ENCODE measurements around the gene DCXR.

The DCXR gene

DNA sequence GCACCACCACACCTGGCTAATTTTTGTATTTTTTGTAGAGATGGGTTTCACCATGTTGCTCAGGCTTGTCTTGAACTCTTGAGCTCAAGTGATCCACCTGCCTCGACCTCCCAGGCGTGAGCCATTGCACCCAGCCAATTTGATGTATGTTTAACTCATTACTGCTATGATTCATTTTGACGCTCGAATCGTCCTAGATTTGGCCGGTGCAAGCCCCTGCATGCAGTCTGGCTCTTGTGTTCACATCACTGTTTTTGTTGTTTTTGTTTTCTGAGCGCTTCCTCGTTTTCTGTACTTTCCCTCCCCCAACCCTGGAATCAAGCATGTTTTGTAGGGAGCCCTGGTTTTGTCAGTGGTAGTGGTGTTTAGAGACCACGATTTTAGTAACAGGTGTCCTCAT is 35.9 kb upstream of the DCXR start:
- no peak overlapping the region for H3K4me3 ChIP-seq (ENCODE audit: low read depth, low read length)

DNA sequence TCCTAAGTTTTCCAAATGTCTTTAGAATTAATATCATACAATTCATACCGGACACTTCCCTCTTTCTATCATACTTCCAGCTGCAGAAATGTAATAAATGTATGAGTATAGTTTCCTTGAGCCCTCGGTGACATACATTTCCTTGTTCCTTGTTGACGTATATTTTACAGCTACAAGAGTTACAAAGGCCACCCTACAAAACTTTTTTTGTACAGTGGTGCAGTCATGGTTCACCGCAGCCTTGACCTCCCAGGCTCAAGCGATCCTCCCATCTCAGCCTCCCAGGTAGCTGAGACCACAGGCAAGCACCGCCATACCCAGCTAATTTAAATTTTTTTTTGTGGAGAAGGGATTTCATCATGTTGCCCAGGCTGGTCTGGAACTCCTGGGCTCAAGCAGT is 35.3 kb upstream of the DCXR start:
- H3K4me3 ChIP-seq (ENCODE audit: low read depth, low read length) = no peak overlapping the region

DNA sequence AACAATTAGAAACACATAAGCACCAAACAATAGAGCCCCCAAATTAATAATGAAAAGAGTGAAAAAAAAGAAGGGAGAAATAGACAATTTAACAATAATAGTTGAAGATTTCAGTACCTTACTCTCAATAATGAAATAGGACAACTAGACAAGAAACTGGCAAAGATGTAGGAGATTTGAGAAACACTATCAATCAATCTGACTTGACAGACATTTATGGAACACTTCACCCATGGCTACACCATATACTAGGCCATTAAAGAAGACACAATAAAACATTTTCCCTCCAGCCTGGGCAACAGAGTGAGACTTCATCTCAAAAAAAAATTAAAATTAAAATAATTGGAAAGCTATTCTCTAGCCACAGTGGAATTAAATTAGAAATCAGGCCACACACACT is 33.1 kb upstream of the DCXR start:
- no peak overlapping the region for H3K4me3 ChIP-seq (ENCODE audit: low read depth, low read length)

DNA sequence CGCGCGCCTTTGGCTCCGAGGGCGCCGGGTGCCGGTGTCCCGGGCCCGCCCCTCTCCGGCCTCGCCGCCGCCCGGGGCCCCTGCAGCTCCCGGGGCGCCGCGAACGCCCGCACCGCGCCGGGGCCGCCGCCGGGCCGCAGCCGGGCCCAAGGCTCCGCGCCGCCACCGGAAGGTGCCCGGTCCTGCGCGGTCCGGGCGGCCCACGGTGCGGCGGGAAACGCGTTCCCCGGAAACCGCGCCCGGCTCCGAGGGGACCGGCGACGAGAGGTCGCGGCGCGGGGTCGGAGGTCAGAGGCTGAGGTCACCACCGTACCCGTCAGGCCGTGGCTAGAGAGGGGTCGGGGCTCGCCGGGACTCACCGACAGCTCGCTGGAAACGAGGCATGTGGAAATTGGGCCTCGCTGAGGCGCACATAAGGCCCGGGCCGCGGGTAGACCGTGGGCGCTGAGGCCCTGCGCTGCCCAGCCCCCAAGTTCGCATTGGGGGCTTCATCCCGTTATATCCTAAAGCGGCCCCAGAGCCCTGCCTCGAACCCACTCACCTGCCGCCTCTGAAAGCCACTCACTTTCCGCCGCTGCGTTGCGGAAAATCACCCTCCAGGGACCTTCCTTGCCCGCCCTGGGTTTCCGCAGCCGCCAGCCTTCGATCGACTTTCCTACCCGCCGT is 28.3 kb upstream of the DCXR start, which contains the start of gene DUS1L:
TSS of gene DUS1L (minus strand) at position 167 of the 666 bp plus-strand sequence. CDS start 745 bp downstream, outside the sequence.
- peak within 1 kb of the TSS; percentile 72 for H3K4me3 ChIP-seq (ENCODE audit: low read depth, low read length)

DNA sequence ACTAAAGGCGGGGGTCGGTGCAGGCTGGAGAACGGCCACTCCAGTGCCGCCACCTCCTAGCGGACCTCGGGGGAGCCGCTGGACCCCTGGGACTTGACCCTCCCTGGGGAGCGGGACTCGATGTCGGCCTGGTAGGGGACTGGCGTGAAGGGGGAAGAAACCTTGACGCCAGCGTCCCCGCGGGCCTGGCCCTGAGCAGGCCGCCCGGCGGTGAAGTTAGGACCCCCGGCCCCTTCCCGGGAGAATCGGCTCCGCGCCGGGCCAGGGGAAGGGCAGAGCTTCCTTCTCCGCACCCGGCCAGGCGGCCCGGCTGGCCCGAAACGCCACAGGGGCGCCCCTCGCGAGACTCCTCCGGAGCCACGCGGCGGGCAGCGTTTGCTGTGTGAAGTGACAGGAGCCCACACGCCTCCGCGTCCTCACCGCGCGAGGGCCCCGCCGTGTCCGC is 27.7 kb upstream of the DCXR start:
- peak overlapping the region; percentile 72 for H3K4me3 ChIP-seq (ENCODE audit: low read depth, low read length)

DNA sequence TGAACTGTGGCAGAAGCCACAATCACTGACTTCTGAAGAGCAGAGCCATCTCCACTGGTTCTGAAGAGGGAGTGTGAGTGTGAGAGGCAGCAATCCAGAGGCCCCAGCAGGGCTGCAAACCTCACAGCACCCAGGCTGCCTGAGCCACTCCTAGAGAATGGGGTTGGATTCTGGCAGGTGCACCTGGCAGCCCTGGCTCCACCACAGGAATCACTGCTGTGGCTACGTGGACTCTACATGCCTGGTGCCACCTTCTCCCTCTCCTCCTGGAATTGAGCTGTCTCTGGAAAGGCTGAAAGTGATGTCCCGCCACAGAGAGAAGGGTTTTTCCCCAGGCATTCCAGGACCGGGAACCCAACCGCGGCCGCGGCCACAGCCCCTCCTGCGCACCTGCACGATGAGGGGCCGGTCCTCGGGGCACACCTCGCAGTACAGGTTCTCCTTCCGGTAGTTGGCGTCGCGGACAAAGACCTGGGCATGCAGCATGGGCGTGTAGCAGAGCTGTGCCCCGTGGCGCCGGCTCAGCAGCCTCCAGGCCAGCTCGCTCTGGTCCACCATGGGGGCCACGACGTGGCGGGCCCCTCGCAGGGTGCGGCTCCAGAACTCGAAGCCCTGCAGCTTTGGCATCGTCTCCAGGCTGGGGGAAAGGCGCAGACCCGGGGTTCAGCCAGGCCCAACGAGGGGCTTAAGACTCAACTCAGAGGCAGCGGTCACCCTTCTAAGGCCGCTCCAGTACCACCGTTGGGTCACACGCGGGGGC is 27.1 kb upstream of the DCXR start:
- H3K4me3 ChIP-seq (ENCODE audit: low read depth, low read length) = peak overlapping the region; percentile 72

DNA sequence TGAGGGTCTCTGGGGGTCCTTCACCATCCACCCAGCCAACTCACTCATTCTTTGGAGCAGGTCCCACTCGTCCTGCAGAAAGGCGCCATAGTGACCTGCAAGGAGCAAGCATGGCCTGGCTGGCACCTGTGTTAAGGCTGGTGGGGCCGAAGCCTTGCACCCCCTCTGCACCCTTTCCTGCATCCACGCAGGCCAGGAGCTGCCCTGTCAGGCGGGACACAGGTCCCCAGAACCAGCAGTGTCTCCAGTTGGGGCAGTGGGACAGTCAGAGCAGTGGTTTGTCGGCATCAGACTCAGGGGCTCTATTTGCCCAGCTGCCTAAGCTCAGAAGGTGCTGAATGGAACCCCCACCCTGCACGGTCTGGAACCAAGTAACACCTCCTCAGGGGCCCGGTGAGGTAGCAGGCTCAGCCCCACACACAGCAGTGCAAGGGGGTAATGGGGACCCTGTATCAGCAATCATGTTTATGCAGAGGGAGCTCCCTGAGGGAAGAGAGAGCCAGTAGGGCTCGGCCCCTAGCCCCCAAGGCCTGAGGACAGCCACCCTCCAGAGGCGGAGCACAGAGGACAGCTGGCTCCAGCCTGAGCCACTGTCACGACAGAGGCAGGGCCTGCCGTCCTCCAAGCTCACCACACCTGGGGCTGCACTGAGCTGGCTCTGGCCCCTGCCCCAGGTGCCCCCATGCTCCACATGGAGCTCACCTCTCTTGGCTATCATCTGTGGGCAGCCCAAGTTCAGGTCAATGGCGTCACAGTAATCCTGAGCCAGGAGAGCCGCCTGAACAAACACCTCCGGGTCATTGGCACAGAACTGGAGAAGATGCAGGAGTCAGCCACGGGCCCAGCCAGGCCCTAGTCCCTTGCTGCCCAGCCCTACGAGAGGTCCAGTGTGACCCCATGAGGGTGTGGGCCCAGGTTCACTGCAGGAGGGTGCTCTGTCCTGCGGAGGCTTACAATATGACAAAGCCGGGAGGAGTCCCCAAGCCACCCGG is 26.2 kb upstream of the DCXR start:
- no peak overlapping the region for H3K4me3 ChIP-seq (ENCODE audit: low read depth, low read length)

DNA sequence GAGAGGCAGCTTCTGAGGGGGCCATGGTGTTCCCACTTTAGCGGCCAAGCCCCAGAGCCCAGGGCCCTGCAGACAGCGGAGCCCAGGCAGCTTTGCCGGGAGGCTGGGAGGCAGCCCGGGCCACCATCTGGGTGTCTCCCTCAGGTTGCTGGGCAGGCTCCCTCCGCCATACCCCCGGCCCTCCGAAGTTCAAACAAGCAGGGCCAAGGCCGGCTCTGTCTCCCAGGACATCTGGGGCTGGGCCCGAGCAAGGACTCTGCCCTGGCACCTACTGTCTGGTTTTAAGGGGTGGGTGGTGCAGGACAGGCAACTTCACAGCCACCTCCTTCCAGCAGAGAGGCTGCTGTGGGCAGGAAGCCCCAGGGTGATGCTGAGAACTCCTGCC is 25.5 kb upstream of the DCXR start:
- no peak overlapping the region for H3K4me3 ChIP-seq (ENCODE audit: low read depth, low read length)

DNA sequence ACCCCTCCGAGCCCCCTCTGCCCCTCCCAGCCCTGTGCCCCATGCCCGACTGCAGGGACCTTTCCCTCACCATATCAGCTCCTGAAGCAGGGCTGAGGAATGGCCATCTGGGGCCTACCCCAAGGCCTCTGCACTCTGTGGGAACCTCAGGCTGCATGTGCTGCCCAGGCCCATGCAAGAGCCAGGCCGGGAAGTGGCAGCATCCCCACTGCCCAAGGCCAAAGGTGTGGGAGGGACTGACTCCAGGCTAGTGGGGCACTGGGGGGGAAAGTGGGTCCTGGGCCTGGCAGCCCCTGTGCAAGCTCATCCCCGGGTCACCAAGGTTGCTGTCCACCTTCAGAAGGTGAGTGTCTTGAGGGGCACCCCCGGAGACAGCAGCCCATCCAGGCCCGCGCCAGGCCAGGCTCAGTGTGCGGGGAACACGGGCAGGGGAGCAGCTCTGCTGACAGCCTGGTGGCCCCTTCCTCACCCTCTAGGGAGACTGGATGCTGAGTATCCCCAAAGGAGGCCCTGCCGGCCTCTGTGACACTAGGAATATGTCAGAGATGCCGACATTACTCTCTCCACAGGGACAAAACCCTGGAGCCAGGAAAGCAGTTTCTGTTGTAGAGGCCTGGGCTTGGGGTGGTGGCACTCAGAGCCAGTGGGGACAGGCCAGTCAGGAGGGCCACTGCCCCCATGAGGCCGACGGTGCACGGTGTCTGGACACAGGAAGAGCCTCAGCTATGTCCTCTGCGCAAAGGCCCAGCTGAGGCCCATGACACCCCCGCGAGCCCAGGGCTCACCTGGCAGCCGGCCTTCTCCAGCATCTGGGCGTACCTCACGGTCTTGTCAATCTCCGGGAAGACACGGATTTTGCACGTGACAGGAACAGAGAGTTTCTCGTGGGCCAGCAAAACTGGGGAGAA is 24.8 kb upstream of the DCXR start:
- no peak overlapping the region for H3K4me3 ChIP-seq (ENCODE audit: low read depth, low read length)

DNA sequence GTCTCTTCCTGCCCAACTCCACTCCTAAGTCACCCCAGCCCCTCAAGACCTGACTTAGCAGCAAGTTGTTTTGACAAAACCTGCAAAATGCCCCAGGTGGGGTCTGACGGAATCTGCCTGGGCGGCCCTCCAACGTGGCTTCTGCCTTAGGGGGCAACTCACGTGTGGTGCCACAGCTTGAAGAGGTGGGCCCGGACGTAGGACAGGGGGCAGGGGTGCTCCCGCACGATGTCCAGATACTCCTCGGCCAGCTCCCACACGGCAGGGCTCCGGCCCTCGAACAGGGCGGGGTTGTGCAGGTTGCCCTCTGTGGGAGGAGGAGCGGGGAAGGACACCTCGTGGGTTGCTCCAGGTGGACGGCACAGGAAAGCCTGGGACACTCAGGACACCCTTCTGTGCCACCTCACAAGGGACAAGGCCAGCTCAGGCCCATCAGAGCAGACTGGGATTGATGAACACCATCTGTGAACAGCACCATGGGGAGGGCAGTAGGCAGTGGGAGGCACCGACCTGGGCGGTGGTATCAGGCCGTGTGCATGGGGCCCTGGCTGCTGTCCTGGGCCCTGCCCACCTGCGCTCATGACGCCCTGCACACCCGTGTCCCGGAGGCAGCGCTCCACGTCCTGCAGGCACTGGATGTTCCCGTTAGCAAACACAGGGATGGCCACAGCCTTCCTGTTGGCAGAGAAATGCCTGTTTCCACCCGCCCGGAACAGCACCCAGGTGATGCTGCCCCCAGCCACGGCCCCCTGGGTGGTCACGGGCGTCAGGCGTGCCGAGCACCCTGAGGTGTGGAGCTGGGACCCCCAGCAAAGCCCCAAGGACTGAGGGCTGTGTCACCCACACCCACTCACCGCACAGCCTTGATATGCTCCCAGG is 23.8 kb upstream of the DCXR start:
- H3K4me3 ChIP-seq (ENCODE audit: low read depth, low read length) = no peak overlapping the region

DNA sequence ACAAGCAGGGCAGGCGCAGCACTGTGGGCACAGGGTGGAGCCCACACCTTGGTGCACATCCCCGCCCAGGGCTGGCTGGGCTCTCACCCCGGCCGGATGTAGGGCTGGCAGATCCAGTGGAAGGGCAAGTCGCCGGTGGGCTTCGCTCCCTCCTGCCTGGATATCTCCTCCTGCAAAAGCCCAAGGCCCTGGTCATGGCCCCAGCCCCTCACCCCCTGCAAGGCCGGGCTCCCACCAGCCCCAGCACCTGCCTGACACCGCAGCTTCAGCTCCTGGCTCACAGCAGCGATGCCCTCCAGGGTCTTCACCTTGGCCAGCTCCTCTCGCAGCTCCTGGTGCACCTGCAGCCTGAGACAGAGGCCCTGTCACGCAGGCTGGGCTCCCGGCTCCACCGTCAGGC is 23.1 kb upstream of the DCXR start:
- H3K4me3 ChIP-seq (ENCODE audit: low read depth, low read length) = no peak overlapping the region

DNA sequence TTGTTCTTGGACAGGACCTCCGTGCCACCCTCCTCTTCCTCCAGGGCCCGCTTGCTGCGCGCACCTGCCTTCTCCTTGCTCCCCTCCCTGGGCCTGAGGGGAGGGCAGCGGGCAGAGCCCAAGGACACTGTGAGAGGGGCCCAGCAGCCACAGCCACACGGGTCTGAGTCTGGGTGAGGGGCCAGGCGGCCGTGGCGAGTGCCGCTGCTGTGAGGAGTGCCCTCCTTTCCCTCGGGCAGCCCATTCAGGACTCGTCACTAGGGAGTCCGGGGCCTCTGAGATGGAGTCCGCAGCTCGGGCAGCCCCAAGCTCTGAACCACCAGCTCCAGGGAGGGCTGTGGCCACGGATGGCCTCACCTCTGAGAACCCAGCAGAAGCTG is 22.5 kb upstream of the DCXR start:
- H3K4me3 ChIP-seq (ENCODE audit: low read depth, low read length) = no peak overlapping the region

DNA sequence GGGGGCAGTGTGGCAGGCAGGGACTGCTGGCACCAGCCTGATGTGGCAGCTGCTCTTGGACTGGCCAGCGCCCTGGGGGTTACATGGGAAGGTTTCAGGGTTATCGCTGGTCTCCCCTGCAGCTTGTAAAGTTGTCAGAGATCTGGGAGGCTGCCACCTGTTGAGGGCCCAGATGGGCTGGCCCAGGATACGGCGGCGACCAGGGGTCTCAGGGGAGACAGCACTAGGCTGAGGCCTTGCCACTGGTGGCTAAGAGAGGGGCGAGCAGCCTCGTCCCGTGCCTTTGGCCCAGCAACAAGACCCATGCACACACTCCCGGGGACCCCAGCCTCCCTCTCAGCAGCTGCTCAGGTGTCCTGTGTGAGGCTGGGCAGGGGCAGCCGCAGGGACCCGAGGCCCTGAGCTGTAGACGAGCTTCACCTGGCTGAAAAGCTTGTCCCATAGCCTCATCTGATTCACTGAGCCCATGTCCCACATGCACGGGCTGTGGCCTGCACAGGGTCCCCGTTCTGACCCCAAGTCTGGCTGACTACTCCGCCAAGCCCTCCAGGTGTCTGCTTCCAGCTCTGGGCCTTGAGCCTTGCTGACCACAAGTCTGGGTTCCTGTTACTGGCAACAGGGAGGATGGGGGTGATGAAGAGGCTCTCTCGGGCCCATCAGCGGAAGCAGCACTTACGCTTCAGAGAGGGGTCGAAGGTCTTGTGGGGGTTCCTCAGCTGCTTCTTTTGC is 21.9 kb upstream of the DCXR start:
- H3K4me3 ChIP-seq (ENCODE audit: low read depth, low read length) = no peak overlapping the region

DNA sequence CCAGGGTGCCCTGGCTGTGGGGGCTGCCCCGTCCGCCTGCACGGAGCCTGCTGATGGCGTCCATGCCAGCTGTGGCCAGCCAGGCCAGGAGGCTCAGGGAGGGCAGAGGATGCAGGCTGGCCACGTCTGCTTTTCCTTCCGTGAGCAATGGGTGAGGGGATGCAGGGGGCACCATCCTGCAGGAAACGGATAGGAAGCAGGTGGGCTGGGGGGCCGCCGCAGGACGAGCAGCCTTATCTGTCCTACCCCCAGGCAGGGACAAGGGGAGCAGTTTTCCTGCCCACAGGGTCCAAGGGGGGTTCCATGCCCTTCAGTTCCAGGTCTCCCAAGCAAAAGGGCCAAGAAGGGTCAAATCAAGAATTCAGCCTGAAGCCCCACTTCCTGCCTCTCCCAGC is 21.4 kb upstream of the DCXR start:
- H3K4me3 ChIP-seq (ENCODE audit: low read depth, low read length) = no peak overlapping the region

DNA sequence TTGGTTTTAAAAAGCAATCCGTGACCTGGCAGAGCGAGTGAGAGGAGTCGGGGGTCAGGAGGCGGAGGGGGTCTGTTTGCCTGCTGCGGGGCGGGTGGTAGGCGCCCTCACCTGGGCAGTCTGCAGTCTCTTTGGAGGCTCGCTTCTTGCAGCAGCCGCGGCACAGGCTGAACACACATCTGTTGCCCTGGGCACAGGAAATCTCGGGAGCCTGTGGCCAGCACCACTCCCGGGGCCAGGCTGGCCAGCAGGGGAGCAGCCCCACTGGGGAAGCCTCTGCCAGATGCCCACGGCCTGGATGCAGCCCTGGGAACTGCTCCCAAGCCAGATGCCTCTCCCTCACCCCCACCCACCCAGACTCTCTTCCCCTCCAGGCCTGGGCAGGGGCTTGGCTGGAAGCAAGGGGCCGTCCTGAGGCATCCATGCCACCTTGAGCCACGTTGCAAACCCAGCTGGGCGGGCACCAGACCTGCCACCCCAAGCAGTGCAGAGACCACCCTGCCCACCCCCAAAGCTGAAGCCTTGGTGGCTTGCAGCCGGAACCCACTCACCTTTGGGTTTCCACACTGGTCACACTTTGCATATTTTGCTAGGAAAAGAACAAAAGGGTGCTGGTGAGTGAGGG is 20.8 kb upstream of the DCXR start:
- no peak overlapping the region for H3K4me3 ChIP-seq (ENCODE audit: low read depth, low read length)

DNA sequence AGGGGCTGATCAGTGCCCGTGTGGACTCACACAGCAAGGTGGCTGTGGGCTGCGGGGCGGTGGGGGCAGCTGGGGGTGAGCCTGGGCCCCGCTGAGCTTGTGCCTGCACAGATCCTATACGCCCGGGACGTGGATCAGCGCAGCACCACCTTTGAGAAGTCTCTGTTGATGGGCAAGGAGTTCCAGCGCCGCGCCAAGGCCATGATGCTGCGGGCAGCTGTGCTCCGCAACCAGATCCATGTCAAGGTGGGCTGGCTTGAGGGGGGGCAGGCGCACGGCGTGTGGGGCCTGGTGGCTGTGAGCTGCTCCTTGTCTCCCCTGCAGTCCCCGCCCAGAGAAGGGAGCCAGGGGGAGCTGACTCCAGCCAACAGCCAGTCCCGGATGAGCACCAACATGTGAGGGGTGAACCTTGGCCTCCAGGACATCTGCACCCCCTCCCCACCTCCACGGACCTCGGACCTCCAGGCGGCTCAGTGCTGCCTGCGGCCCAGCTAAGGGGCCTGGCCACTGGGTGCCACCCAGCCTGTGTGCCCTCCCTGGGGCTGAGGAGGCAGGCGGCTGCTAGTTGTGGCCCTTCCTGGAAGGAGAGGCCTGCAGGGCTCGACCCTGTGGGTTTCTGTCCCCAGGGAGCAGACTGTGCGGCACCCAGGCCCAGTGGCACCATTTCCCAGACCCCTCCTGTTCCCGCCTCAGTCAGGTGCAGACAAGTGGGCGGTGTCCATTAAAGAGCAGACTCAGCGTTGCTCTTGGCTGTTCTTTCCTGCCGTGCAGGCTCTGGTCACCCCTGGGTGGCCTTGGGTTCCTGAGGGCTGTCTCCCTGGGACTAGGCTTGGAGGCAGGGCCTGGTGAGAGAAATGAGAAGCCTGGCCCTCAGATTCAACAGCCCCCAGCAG is 19.5 kb upstream of the DCXR start:
- H3K4me3 ChIP-seq (ENCODE audit: low read depth, low read length) = no peak overlapping the region

All from iPS-11a (cell line).